ENCODE measurements around the gene GATAD2B.

DNA sequence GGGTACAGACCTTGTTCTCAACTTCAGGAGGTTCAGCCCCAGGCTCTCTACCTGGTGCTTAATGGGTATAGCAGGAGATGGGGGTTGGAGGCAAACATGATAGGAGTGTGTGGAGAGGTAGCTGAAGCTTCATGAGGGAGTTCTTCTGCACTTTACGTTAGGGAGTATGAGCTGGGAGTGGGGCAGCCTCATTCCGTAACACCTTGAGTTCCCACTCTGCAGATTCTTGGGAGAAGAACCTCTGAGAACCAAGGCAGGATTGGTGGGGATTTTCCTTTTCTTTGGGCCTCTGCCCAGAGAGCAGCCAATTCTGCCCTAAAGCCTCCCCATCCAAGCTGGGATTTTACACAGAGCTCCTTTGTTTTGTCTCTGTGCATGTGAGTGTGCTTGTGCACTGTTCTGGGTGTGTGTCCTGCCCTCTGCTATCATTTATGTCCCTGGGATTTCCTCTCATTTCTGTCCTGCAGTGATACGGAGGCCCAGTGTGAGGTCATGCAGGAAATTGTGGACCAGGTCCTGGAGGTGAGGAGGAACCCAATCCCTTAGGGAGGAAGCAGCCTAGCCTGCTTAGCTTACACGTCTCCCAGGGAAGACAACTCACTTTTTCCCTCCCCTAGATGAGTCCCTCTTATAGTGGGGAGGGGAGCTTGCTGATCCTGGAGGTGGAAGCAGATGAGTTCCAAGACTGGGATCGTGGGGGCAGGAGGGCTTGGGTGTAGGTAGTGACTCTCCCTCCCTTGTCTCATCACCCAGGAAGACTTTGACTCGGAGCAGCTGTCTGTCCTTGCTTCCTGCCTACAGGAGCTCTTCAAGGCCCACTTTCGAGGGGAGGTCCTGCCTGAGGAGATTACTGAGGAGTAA, 159.2 kb downstream of the GATAD2B start:
- TF ChIP-seq CREB5 (CRISPR knock-in tag; IDR thresholded peaks at IDR 0.05; ENCODE audit: low read depth) (no peak), ZFP30 (CRISPR knock-in tag; IDR thresholded peaks at IDR 0.05) (no peak), TOX (CRISPR knock-in tag; IDR thresholded peaks at IDR 0.05; ENCODE audit: borderline replicate concordance) (no peak), PPARA (CRISPR knock-in tag; IDR thresholded peaks at IDR 0.05; ENCODE audit: borderline replicate concordance) (no peak), GLIS3 (CRISPR knock-in tag; IDR thresholded peaks at IDR 0.05) (no peak), TCF4 (CRISPR knock-in tag; IDR thresholded peaks at IDR 0.05; ENCODE audit: borderline replicate concordance) (no peak), CSDC2 (CRISPR knock-in tag; IDR thresholded peaks at IDR 0.05) (no peak), SNAI2 (CRISPR knock-in tag; IDR thresholded peaks at IDR 0.05) (no peak), ISL1 (CRISPR knock-in tag; IDR thresholded peaks at IDR 0.05) (no peak), ESRRG (CRISPR knock-in tag; IDR thresholded peaks at IDR 0.05) (no peak)
- TF ChIP-seq, protein P1, sequence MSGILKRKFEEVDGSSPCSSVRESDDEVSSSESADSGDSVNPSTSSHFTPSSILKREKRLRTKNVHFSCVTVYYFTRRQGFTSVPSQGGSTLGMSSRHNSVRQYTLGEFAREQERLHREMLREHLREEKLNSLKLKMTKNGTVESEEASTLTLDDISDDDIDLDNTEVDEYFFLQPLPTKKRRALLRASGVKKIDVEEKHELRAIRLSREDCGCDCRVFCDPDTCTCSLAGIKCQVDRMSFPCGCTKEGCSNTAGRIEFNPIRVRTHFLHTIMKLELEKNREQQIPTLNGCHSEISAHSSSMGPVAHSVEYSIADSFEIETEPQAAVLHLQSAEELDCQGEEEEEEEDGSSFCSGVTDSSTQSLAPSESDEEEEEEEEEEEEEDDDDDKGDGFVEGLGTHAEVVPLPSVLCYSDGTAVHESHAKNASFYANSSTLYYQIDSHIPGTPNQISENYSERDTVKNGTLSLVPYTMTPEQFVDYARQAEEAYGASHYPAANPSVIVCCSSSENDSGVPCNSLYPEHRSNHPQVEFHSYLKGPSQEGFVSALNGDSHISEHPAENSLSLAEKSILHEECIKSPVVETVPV (CRISPR knock-in tag; IDR thresholded peaks at IDR 0.05): no peak
